H1 (cell line): Measurements from ENCODE around the gene PRG2. TPM values are rescaled to one million over a fixed set of nuclear protein-coding genes. Genes with fewer than 3 reads are reported as not detected.

ENCODE experiments used
- CTCF ChIA-PET: fragments of 300-600 bp; sonication (Branson Sonifier 250); formaldehyde crosslinking; loops from one replicate; lab custom pipeline; 2021; ENCODE audit not compliant: partially characterized antibody; lab: Charles Lee
- POLR2A ChIA-PET: fragments of 300-600 bp; sonication (Branson Sonifier 250); formaldehyde crosslinking; loops from one replicate; lab custom pipeline; 2021; ENCODE audit warnings: inconsistent platforms; ENCODE audit not compliant: partially characterized antibody; lab: Charles Lee
- DNase-seq, 2 experiments: peaks; one replicate each; pipeline versions ENCODE4 v3.0.0 to v3.0.0-alpha.2; 2010 to 2022; ENCODE audit warnings: low spot score in 2 of 2, low read depth in 1 of 2, mixed read lengths in 1 of 2
- FAIRE-seq: peaks from 2 replicates; lab custom pipeline; 2011; peaks lifted over from hg19 to GRCh38; lab: Jason Lieb, UNC
- H2AFZ ChIP-seq: 2 replicates; pipeline ENCODE4 v1.8.1; 2012; ENCODE audit warnings: low read length, inconsistent platforms
- H2AK5ac ChIP-seq: 2 replicates; pipeline ENCODE4 v1.6.1; 2013; ENCODE audit warnings: low read depth, low read length
- H2BK120ac ChIP-seq: replicated peaks from 2 replicates; pipeline ENCODE3; 2013; ENCODE audit warnings: low read depth, low read length, inconsistent platforms
- H2BK12ac ChIP-seq: 2 replicates; pipeline ENCODE4 v1.6.1; 2013; ENCODE audit warnings: low read depth, low read length
- H2BK15ac ChIP-seq: 2 replicates; pipeline ENCODE4 v1.6.1; 2013; ENCODE audit warnings: low read length
- H2BK20ac ChIP-seq: 2 replicates; pipeline ENCODE4 v1.6.1; 2013; ENCODE audit warnings: low read length
- H2BK5ac ChIP-seq: 2 replicates; pipeline ENCODE4 v1.6.1; 2013; ENCODE audit warnings: low read depth, low read length
- H3K14ac ChIP-seq: 2 replicates; pipeline ENCODE4 v1.6.1; 2013; ENCODE audit warnings: inconsistent platforms; ENCODE audit not compliant: insufficient read length
- H3K18ac ChIP-seq: 2 replicates; pipeline ENCODE4 v1.6.1; 2013; ENCODE audit warnings: low read length; ENCODE audit errors: extremely low read depth
- H3K23ac ChIP-seq: 2 replicates; pipeline ENCODE4 v1.6.1; 2013; ENCODE audit warnings: inconsistent platforms; ENCODE audit not compliant: insufficient read length
- H3K23me2 ChIP-seq: 2 replicates; pipeline ENCODE4 v1.6.1; 2013; ENCODE audit warnings: low read depth, low read length
- H3K27ac ChIP-seq: 2 replicates; pipeline ENCODE4 v1.6.1; 2011; ENCODE audit warnings: low read depth, low read length, inconsistent platforms
- H3K27me3 ChIP-seq, 4 experiments: replicated peaks in 1 of 4; 1 replicate in 1 of 4; 2 replicates in 3 of 4; pipeline versions ENCODE4 v1.6.1 to v1.8.1; 2011 to 2013; ENCODE audit warnings: low read length in 3 of 4, mild to moderate bottlenecking in 3 of 4, inconsistent platforms in 2 of 4, mixed read lengths in 2 of 4, moderate library complexity in 1 of 4; ENCODE audit not compliant: control insufficient read depth in 3 of 4, insufficient read depth in 3 of 4; ENCODE audit errors: extremely low read depth in 1 of 4
- H3K36me3 ChIP-seq, 4 experiments: 2 replicates each; pipeline versions ENCODE4 v1.6.1 to v1.8.1; 2011 to 2013; ENCODE audit warnings: mild to moderate bottlenecking in 4 of 4, low read length in 3 of 4, moderate library complexity in 2 of 4, control low read depth in 1 of 4, inconsistent platforms in 1 of 4; ENCODE audit not compliant: insufficient read depth in 4 of 4, control insufficient read depth in 2 of 4
- H3K4ac ChIP-seq: replicated peaks from 2 replicates; pipeline ENCODE3; 2013; ENCODE audit warnings: low read length, low read depth, mixed read lengths, inconsistent platforms; ENCODE audit not compliant: insufficient read length
- H3K4me1 ChIP-seq, 4 experiments: replicated peaks in 1 of 4; 1 replicate in 1 of 4; 2 replicates in 3 of 4; pipeline versions ENCODE4 v1.6.1 to v1.8.1; 2011 to 2013; ENCODE audit warnings: low read length in 3 of 4, inconsistent platforms in 2 of 4, mixed read lengths in 1 of 4; ENCODE audit not compliant: insufficient read depth in 4 of 4, control insufficient read depth in 3 of 4
- H3K4me2 ChIP-seq, 2 experiments: 2 replicates each; pipeline versions ENCODE4 v1.6.1 to v1.8.1; 2011 to 2013; ENCODE audit warnings: low read depth in 2 of 2, low read length in 2 of 2, control low read depth in 1 of 2, inconsistent platforms in 1 of 2, mild to moderate bottlenecking in 1 of 2; ENCODE audit not compliant: insufficient read depth in 1 of 2
- H3K4me3 ChIP-seq, 4 experiments: fragments of 200-600, 300-600 bp in 1 of 4; sonication (generic), shearing (Covaris generic), sonication (Bioruptor Twin) in 1 of 4; 2 replicates each; pipeline versions ENCODE4 v1.5.1 to v1.8.1; 2011 to 2016; ENCODE audit warnings: low read length in 4 of 4, low read depth in 3 of 4, control low read depth in 2 of 4, inconsistent platforms in 2 of 4, mild to moderate bottlenecking in 2 of 4, mixed read lengths in 1 of 4, moderate library complexity in 1 of 4; ENCODE audit not compliant: insufficient read depth in 2 of 4; ENCODE audit errors: extremely low read depth in 1 of 4
- H3K56ac ChIP-seq: replicated peaks from 2 replicates; pipeline ENCODE3; 2013; ENCODE audit warnings: low read depth, mild to moderate bottlenecking, mixed read lengths, low read length, inconsistent platforms; ENCODE audit not compliant: insufficient read length
- H3K79me1 ChIP-seq: 2 replicates; pipeline ENCODE4 v1.6.1; 2013; ENCODE audit warnings: low read depth, low read length, control low read depth
- H3K79me2 ChIP-seq, 2 experiments: 2 replicates each; pipeline versions ENCODE4 v1.6.1 to v1.8.1; 2012 to 2013; ENCODE audit warnings: low read length in 2 of 2, mild to moderate bottlenecking in 2 of 2, inconsistent platforms in 1 of 2; ENCODE audit not compliant: insufficient read depth in 2 of 2, control insufficient read depth in 1 of 2
- H3K9ac ChIP-seq, 4 experiments: replicated peaks in 1 of 4; 1 replicate in 1 of 4; 2 replicates in 3 of 4; pipeline versions ENCODE4 v1.6.1 to v1.8.1; 2011 to 2013; ENCODE audit warnings: low read depth in 3 of 4, low read length in 3 of 4, control low read depth in 2 of 4, mild to moderate bottlenecking in 2 of 4, moderate library complexity in 2 of 4, inconsistent platforms in 1 of 4; ENCODE audit errors: extremely low read depth in 1 of 4
- H3K9me3 ChIP-seq, 2 experiments: 2 replicates each; pipeline versions ENCODE4 v1.6.1 to v1.8.1; 2012 to 2013; ENCODE audit warnings: mild to moderate bottlenecking in 2 of 2, moderate library complexity in 2 of 2, control low read depth in 1 of 2, inconsistent platforms in 1 of 2, low read depth in 1 of 2, low read length in 1 of 2, mixed read lengths in 1 of 2; ENCODE audit not compliant: insufficient read depth in 2 of 2
- H4K20me1 ChIP-seq, 2 experiments: replicated peaks in 1 of 2; 2 replicates each; pipeline versions ENCODE3 to v1.8.1; 2011 to 2013; ENCODE audit warnings: inconsistent platforms in 2 of 2, low read length in 2 of 2, mild to moderate bottlenecking in 1 of 2; ENCODE audit not compliant: insufficient read depth in 2 of 2, control insufficient read depth in 1 of 2
- H4K5ac ChIP-seq: 2 replicates; pipeline ENCODE4 v1.6.1; 2013; ENCODE audit warnings: low read length, low read depth, mixed read lengths, inconsistent platforms; ENCODE audit not compliant: insufficient read length
- H4K8ac ChIP-seq: 2 replicates; pipeline ENCODE4 v1.8.0; 2013; ENCODE audit warnings: mild to moderate bottlenecking, moderate library complexity, low read length, inconsistent platforms; ENCODE audit not compliant: insufficient read depth; ENCODE audit errors: extremely low read depth
- H4K91ac ChIP-seq: replicated peaks from 2 replicates; pipeline ENCODE3; 2013; ENCODE audit warnings: low read length, mixed read lengths, inconsistent platforms; ENCODE audit not compliant: insufficient read length
- ASH2L ChIP-seq: fragments of 200-600, 300-600 bp; sonication (generic); IDR thresholded peaks from one replicate; pipeline ENCODE4 v1.7.1; 2017; ENCODE audit warnings: low read length
- CBX5 ChIP-seq: fragments of 300-800, 300-1000 bp; sonication (generic); IDR thresholded peaks from 2 replicates; pipeline ENCODE4 v1.7.1; 2016; ENCODE audit warnings: antibody characterized with exemption, low read length, low read depth
- EGR1 ChIP-seq: IDR thresholded peaks from 2 replicates; pipeline ENCODE4 v1.6.1; 2011; ENCODE audit warnings: low read depth, low read length, borderline replicate concordance
- EP300 ChIP-seq, 2 experiments: IDR thresholded peaks; 1 replicate in 1 of 2; 2 replicates in 1 of 2; pipeline ENCODE4 v1.6.1; 2011 to 2012; ENCODE audit warnings: low read depth in 2 of 2, low read length in 2 of 2, mild to moderate bottlenecking in 2 of 2, borderline replicate concordance in 1 of 2, inconsistent platforms in 1 of 2, moderate library complexity in 1 of 2
- polyA plus RNA-seq, 7 experiments: library from polyadenylated mRNA; depleted of rRNA in 3 of 7; stranded (reverse) in 5 of 7; unstranded in 2 of 7; fragments of >200 nt in 5 of 7; fragments of 200-250 nt in 2 of 7; gene quantifications; 1 replicate in 5 of 7; 2 replicates in 1 of 7; 4 replicates in 1 of 7; pipeline versions ENCODE4 v1.2.1 to v1.2.3, GENCODE V29; 2011 to 2013; ENCODE audit warnings: missing spikeins in 2 of 7, mixed read lengths in 2 of 7
- total RNA-seq: library from RNA; stranded (reverse); fragmentation: NEBNext Ultra II Directional; extraction: Animal tissue kit (Norgen Biotek cat#: 25700); gene quantifications from 2 replicates; pipeline ENCODE4 v1.2.1, GENCODE V29; 2021

The PRG2 gene
- total and polyA plus RNA-seq, 2 of the 8 experiments (the other 6 are each of a cell fraction or from before 2014, with no cell fraction given) = 0.32 TPM; not detected in 1

GRCh38 chr11:57378186-57378585 is 12.3 kb downstream of the PRG2 start:
- Histone ChIP-seq H3K23me2 (peaks cover 4% of the 10 kb centered on the region; the same call in 1 of the 2 replicates), H2BK15ac (no peak overlapping the region), H4K91ac (no peak overlapping the region), H4K8ac (no peak overlapping the region), H3K23ac (no peak overlapping the region), H3K4me3 (no peak overlapping the region), H2BK120ac (no peak overlapping the region), H3K27me3 (peaks cover 0 to 2% (median 0%) of the 10 kb centered on the region in 4 experiments; a peak in 1 of 7 replicates), H3K27ac (no peak overlapping the region), H3K79me1 (no peaks in the 10 kb centered on the region), H3K9ac (no peak overlapping the region), H3K4me1 (no peaks in the 10 kb centered on the region), H3K4ac (no peak overlapping the region), H2BK12ac (no peak overlapping the region), H2AK5ac (no peak overlapping the region), H2BK20ac (no peak overlapping the region), H2BK5ac (no peak overlapping the region), H4K20me1 (no peaks in the 10 kb centered on the region), H2AFZ (no peak overlapping the region), H3K36me3 (no peaks in the 10 kb centered on the region), H4K5ac (no peak overlapping the region), H3K4me2 (no peak overlapping the region), H3K9me3 (no peaks in the 10 kb centered on the region), H3K18ac (no peak overlapping the region), H3K14ac (no peak overlapping the region), H3K79me2 (no peaks in the 10 kb centered on the region), H3K56ac (no peak overlapping the region)
- CTCF ChIA-PET = interaction anchor here (0.6 to 2.4 kb wide), 4 partner anchors 11 to 41 kb away, joined by 3 to 8 read pairs (median 3); no protein-coding TSS in a partner anchor
- TF ChIP-seq ASH2L = no peak
- no peak for TF ChIP-seq EP300 (IDR thresholded peaks at IDR 0.05; ENCODE audit: borderline replicate concordance in 1 of 2, low read depth in 2 of 2, low read length in 2 of 2)
- TF ChIP-seq EGR1 = no peak
- TF ChIP-seq CBX5 = no peak
- DNase-seq (no peak), FAIRE-seq (no peak)
- POLR2A ChIA-PET = interaction anchor here (0.9 kb wide), 1 partner anchor 10 kb away, joined by 3 read pairs; no protein-coding TSS in a partner anchor
